Activated gamma-delta T cell treated with Interleukin-2 at 50 U/mL for 16 hours (primary cell): ENCODE measurements around the gene TAS1R3.
A peak's percentile ranks its signal among the peaks of the same experiment; 100 is the strongest.

Experiments
- DNase-seq: peaks from one replicate; pipeline ENCODE4 v3.0.0-alpha.2; 2020

The TAS1R3 gene

DNA sequence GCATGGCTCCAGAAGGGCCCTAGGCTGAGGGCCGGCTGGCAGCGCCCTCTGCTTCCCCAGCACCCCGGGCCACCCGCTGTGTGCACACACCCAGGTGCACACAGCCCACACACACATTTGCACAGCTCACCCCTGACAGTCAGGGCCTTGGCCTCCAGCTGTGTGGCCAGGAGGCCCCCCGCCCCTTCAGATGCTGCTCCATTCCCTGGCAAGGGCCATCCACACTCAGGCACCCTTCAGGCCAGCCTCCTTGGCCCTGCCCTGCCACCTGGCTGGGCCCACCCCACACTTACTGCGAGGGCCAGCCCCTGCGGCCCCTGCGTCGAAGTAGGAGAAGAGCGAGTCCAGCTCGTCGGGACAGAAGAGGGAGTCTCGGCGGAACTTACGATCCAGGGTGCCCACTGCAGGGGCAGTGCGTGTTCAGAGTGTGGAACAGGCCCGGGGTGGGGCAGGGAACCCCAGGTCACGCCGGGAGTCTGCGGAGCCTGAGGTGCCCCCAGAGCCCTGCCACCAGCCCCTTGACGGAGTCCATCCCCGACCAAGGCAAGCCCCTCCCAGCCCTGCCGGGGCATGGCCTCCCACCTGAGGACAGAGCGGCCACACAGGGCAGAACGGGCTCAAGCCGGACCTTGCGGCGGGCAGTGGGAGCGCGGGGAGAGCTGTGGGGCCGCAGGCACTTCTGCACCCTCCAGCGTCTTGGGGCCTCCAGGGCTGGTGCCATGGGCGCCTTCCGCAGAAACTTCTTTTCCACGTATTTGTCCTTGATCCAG lies 35.7 kb upstream of the TAS1R3 start:
- no peak for DNase-seq

DNA sequence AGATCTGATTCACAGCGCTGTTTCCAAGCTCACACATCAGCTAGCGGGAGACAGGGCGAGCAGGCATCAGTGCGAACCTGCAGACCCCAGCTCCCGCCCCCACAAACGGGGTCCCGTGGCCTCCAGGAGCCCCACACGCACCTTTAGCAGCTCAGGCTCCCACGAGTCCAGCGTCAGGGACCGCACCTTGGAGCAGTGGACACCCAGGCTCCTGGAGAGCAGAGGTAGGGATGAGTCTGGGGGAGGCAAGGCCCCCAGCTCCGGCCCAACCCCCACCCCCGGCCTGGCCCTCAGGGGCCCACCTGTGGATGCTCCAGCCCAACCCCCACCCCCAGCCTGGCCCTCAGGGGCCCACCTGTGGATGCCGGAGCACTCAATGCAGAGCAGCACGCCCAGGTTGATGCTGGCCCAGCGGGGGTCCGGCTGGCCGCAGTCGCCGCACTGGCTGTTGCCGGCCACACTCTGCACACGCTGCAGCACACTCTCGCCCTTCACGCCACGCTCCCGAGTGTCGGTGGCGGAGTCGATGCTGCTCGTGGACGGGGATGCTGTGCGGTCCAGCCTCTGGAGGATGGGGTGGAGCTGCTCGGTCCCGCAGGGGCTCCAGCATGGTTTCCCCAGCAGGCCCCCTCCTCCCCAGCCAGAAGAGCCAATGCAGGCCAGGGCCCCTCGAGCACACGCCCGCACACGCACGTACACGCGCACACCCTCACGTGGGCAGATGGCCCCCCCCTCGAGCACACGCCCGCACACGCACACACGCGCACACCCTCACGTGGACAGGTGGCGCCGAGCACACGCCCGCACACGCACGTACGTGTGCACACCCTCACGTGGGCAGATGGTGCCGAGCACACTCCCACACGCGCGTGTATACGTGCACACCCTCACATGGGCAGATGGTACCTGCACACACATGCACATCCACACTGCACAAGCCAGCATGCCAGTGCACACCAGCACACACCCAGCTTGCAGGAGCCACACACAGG lies 34.7 kb upstream of the TAS1R3 start:
- no peak for DNase-seq

GRCh38 chr1:1297802-1298424 lies 33.2 kb upstream of the TAS1R3 start:
- no peak for DNase-seq

GRCh38 chr1:1298861-1299685 lies 32.0 kb upstream of the TAS1R3 start:
- no peak for DNase-seq

DNA sequence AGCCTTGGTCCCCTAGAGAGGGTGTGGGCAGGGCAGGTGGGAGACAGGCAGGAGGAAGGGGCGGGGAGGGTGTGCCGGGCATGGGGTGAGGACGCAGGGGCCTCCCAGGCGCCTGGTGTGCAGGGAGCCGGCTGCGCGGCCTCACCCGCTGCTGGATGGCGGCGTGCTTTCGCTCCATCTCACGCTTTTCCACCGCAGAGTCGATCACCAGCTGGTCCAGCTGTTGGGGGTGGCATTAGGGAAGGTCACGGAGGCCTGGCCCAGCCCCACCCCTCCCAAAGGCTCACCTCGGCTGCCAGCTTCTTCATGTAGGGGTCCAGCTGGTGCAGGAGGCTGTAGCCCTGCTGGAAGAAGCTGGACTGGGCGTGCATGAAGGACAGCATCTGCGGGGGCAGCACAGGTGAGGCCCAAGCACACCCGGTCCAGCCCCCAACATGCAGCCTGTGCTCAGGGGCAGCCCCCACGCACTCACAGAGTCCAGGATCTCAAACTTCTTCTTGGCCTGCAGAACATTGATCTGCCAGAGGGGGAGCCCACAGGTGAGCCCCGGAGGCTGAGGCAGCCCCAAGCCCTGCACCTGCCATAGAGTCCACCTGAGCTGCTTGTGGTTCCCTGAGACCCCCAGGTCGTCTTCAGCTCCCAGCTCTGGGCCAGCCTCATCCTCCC lies 31.3 kb upstream of the TAS1R3 start:
- no peak for DNase-seq

- DNase-seq = no peak
These were observed 30.7 kb upstream of the TAS1R3 start for GRCh38 chr1:1300352-1300739.

DNA sequence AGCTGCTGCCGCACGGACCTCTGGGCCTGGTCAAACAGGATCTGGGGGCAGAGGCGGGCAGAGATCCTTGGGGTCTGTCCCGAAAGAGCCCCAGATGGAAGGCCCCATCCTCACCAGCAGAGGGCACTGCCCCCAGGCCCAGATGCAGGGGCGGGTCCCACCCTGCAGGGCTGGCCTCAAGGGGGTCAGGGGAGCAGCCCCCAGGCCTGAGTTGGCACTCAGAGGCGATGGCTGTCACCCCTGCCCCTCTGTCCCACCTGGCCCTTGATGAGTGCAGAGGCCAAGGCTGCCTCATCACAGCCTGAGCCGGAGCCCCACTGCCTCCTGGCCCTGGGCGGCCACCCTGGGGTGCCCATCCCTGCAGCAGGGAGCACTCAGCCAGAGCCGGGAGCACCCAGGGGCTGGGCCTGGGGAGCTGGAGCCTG lies 29.1 kb upstream of the TAS1R3 start:
- DNase-seq = no peak

DNA sequence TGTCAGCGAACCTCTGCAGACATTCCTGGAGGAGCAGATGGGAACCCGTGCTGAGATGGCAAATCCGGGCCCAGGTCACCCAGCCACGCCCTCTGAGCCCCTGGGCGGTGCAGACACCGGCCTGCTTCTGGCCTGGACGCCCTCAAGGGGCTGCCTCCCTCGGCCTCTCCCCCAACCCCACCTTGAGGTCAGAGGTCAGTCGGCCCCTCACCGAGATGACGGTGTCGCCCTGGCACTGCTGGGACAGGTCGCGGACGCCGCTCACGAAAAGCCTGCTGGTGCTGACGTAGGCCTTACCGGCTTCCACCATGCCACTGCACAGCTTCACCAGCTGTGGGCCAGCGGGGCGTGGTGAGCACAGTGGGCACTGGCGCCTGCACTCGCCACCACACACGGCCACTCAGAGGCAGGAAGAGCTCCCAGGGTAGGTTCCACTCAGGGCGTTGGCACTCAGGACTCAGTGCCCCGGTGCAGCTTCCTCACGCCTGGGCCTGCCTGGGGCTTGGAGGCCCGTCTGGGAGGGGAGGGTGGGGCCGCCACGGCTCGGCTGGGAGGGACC lies 28.1 kb upstream of the TAS1R3 start:
- no peak for DNase-seq

- DNase-seq = no peak
These were observed 27.3 kb upstream of the TAS1R3 start for GRCh38 chr1:1303736-1304135.

DNA sequence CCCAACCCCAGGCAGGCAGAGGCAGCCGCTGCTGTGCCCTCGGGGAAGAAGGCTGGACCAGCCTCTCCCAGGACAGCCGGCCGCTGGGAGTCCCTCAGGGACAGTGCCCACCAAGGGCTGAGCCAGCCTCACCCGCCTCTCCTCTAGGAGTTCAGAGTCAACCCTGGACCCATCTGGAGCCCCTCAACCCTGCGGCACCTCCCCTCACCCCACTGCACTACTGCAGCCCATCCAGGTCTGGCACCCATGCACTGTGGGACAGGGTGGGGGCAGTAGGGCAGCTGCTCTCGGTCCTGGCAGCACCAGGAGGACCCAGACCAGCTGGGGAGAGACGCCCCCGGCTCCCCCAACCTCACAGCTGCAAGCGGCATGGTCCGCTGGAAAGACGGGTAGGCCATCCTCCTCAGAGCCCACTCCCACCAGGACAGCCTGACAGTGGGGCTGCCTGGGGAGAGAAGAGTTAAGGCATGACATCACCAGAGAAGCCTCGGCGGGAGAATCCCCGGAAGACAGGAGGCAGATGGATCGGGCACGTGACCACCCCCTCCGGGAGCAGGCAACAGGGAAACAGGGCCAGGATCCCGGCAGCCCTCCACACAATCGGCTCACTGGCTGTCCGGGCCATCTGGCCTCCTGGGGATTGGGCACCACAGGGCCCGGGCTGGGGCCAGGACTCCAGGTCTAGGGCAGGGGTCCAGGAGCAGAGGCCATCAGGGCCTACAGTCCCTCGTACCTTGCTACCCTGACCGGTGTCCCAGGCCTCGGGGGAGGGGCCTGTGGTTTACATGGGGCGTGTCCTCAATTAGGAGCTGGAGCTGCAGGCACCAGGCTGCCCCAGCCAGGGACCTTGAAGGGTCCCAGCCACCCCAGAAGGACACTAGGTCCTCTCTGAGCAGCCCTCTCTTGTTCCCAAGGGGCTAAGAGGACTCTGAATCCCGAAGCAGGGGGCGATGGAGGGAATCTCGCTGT lies 26.5 kb upstream of the TAS1R3 start:
- no peak for DNase-seq

- DNase-seq = peak; percentile 83
These were observed 25.6 kb upstream of the TAS1R3 start for GRCh38 chr1:1305300-1306069.

GRCh38 chr1:1306070-1306660 lies 24.9 kb upstream of the TAS1R3 start:
- DNase-seq = no peak

DNA sequence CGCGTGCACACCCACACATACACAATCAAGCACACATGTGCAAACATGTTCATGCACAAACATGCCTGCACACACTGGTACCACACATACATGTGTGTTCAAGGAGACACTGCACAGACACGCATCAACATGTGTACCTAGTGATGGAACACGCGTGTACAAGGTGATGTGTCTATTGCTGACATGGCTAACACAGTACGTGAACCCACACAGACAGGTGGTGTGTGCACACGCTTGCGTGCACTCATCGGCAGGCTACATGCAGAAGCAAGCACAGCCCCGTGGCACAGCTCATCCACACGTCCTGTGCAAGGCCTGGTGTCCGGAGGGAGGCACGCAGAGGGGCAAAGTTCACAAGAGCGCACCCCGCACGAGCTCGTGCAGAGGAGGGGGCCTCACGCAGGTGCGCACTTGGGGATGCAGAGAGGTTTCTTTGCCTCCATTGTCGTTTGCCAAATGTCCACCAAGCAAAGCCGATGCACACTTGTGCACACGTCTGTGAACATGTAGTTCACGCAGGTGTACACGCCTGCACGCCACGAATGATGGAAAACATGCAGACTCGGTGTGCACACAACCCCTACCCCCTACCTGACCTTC lies 24.3 kb upstream of the TAS1R3 start:
- DNase-seq = no peak

DNA sequence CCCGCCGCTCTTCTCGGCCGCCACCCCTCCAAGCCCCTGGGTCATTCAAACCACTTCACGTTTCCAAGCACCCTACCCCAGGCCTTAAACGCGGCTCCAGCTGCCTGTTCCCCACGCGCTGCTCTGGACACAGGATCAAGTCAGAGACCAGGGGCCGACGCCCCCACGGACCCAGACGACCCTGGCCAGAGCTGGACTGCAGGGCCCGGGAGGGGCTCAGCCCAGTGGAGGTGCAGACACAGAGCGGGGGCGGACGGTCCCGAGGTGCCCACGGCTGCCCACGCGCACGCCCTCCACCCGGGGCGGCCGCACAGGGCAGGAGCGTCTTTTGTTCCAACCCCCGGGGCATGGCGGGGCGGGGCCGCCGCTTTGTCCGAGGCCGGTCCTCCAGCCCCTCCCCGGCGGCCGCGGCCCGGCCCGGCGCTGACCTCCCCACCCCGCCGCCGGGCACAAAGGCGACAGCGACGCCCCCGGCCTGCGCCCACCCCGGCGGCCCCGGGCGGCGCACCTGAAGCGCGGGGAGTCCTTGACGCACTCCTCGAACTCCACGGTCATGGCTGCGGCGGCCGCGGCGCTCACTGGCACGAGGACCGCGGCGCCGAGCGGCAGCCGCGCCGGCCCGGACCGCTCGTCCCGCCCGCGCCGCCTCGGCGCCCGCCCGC lies 23.7 kb upstream of the TAS1R3 start:
- DNase-seq = no peak

- DNase-seq = peak; percentile 84
These were observed 22.9 kb upstream of the TAS1R3 start, which contains the start of the genes ACAP3 and PUSL1 for GRCh38 chr1:1307923-1308755. TSS of gene ACAP3 (minus strand) at chr1:1307930. CDS start at chr1:1307815, 115 bp downstream. TSS of gene PUSL1 (plus strand) at chr1:1308597. CDS start at chr1:1308644, 47 bp downstream.

DNA sequence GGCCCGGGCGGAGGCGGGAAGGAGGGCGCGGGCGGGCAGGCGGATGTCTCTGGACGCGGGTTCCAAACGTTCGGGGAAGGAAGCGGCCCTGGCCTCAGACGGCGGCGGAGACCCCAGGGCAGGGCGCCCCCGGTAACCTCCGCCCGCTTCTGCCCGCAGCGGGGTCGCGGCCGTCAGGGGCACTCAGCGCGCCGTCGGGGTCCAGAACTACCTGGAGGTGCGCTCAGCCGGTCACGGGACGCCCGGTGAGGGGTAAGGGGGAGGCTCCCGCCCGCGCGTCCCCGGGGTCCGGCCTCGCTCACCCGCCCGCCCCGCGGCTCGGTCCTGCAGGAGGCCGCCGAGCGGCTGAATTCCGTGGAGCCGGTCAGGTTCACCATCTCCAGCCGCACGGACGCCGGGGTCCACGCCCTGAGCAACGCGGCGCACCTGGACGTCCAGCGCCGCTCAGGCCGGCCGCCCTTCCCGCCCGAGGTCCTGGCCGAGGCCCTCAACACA lies 22.3 kb upstream of the TAS1R3 start:
- no peak for DNase-seq
